G401 (cell line): Measurements from ENCODE around the gene TMEM52B. TPM values are rescaled to one million over a fixed set of nuclear protein-coding genes. Genes with fewer than 3 reads are reported as not detected.

Source experiments
- DNase-seq: peaks from one replicate; pipeline ENCODE4 v3.0.0-alpha.2; 2015; ENCODE audit warnings: low spot score
- in situ Hi-C: cut with HindIII; loops from 2 replicates; pipeline ENCODE4 v1.10.0; 2016; ENCODE audit warnings: low sequenced_read_pairs, mixed read lengths
- total RNA-seq: library from RNA; depleted of rRNA; stranded (reverse); fragments of >200 nt; shearing (Covaris generic); gene quantifications from 2 replicates; pipeline ENCODE4 v1.2.3, GENCODE V29; 2014; rRNA removed

TMEM52B gene
- total RNA-seq, 1 experiment from 2014 or later = not detected

GRCh38 chr12:10234562-10234961, 55.7 kb downstream of the TMEM52B start:
- in situ Hi-C loops = no loop called here
- DNase-seq = no peak

- in situ Hi-C loops = no loop called here
Measured at GRCh38 chr12:10235761-10236631, 57.2 kb downstream of the TMEM52B start.

GRCh38 chr12:10236720-10237119, 57.9 kb downstream of the TMEM52B start:
- no peak for DNase-seq
- in situ Hi-C loops = no loop called here

More at GRCh38 chr12:10235761-10236631, 57.2 kb downstream of the TMEM52B start:
- DNase-seq = peak; percentile 57

- no peak for DNase-seq
- in situ Hi-C loops = no loop called here
Measured at GRCh38 chr12:10238526-10238925, 59.7 kb downstream of the TMEM52B start.

GRCh38 chr12:10241290-10241689, 62.5 kb downstream of the TMEM52B start:
- in situ Hi-C loops = no loop called here

More at GRCh38 chr12:10241290-10241689, 62.5 kb downstream of the TMEM52B start:
- DNase-seq = no peak

Other genes with a start within 250 kb of the TMEM52B start
- not detected in 2 replicates for gene CLEC2A, start 246.7 kb upstream of the TMEM52B start, total RNA-seq
- gene CLEC12A, start 207.6 kb upstream of the TMEM52B start, total RNA-seq = not detected in 2 replicates
- not detected in 2 replicates for gene CLEC1B, start 179.9 kb upstream of the TMEM52B start, total RNA-seq
- not detected in 2 replicates for gene CLEC12B, start 168.4 kb upstream of the TMEM52B start, total RNA-seq
- gene CLEC9A, start 148.3 kb upstream of the TMEM52B start, total RNA-seq = not detected in 2 replicates
- gene CLEC1A, start 80.0 kb upstream of the TMEM52B start, total RNA-seq = not detected in 2 replicates
- not detected in 2 replicates for gene CLEC7A, start 48.8 kb upstream of the TMEM52B start, total RNA-seq
- gene OLR1, start 6.9 kb upstream of the TMEM52B start, total RNA-seq = 0.37 and 4.3 TPM in 2 replicates
- gene GABARAPL1, start 33.8 kb downstream of the TMEM52B start, total RNA-seq = 37.6 and 88.9 TPM in 2 replicates
- not detected in 2 replicates for gene KLRD1, start 128.8 kb downstream of the TMEM52B start, total RNA-seq
- gene KLRK1, start 211.0 kb downstream of the TMEM52B start, total RNA-seq = not detected in 2 replicates
- gene KLRC4, start 230.7 kb downstream of the TMEM52B start, total RNA-seq = not detected in 2 replicates
- gene KLRC3, start 241.6 kb downstream of the TMEM52B start, total RNA-seq = not detected in 2 replicates